ENCODE results near the gene RANBP3L. TPM values are rescaled to one million over a fixed set of nuclear protein-coding genes. Genes with fewer than 3 reads are reported as not detected.
A peak's percentile ranks its signal among the peaks of the same experiment; 100 is the strongest.

RANBP3L gene
- total and polyA plus RNA-seq, 2 of the 4 experiments (the other 2 are of a cell fraction) = not detected

GRCh38 chr5:36300927-36301540, 668 bp downstream of the RANBP3L start:
- no peak overlapping the region for H3K27ac ChIP-seq (ENCODE audit: insufficient read depth, low read length)
- H2AK9ac ChIP-seq (replicated peaks; ENCODE audit: low read depth, low read length, poor library complexity) = no peak overlapping the region
- POLR2A ChIA-PET (ENCODE audit: unreplicated experiment) = no interaction called here
- no peak overlapping the region for H4K8ac ChIP-seq (ENCODE audit: low read depth in 2 of 2, low read length in 2 of 2)
- no peak overlapping the region for H2BK5ac ChIP-seq (ENCODE audit: low read depth, low read length, poor library complexity, severe bottlenecking)
- ATAC-seq (ENCODE audit: low read depth) (no peak; the same call in 1 of the 2 replicates), DNase-seq (peak; percentile 1)
- no peak overlapping the region for H2AFZ ChIP-seq (replicated peaks; ENCODE audit: low read length, poor library complexity)
- H3K9ac ChIP-seq (ENCODE audit: low read depth, low read length) = no peak overlapping the region
- no peak overlapping the region for H2BK20ac ChIP-seq (ENCODE audit: low read depth, low read length)
- H4K5ac ChIP-seq (ENCODE audit: low read depth, low read length) = no peak overlapping the region
- peaks cover 8% of the 10 kb centered on the region for H3K4me1 ChIP-seq (ENCODE audit: control insufficient read depth, insufficient read depth, low read length)
- CTCF ChIA-PET = interaction anchor here (1.0 to 1.7 kb wide), 4 partner anchors 35 to 395 kb away, joined by 4 to 9 read pairs (median 6); no protein-coding TSS in a partner anchor
- H3K4ac ChIP-seq (ENCODE audit: low read depth, low read length) = no peak overlapping the region
- H3K4me3 ChIP-seq (ENCODE audit: insufficient read depth, low read depth, low read length) = no peak overlapping the region
- H3K4me2 ChIP-seq (ENCODE audit: low read depth, low read length) = no peak overlapping the region; the same call in 1 of the 2 replicates
- no peak overlapping the region for H2BK15ac ChIP-seq (ENCODE audit: low read depth, low read length)
- no peak overlapping the region for H2AK5ac ChIP-seq (ENCODE audit: low read depth, low read length)
- no peaks in the 10 kb centered on the region for H3K9me3 ChIP-seq (ENCODE audit: control insufficient read depth, insufficient read depth, low read length)
- no peaks in the 10 kb centered on the region for H4K20me1 ChIP-seq (ENCODE audit: insufficient read depth, low read length)
- no peak overlapping the region for H3K56ac ChIP-seq (ENCODE audit: extremely low read depth, insufficient read depth, low read length)
- no peaks in the 10 kb centered on the region for H3K9me1 ChIP-seq (ENCODE audit: insufficient read depth, low read length)
- intact Hi-C loops (cut with micrococcal nuclease) = loop anchor here (10.0 kb wide), 2 partner anchors 394 to 516 kb away; no protein-coding TSS in a partner anchor
- no peak overlapping the region for H3K18ac ChIP-seq (ENCODE audit: low read depth, low read length)
- H3K79me1 ChIP-seq (ENCODE audit: low read depth in 1 of 2, low read length in 2 of 2) = no peaks in the 10 kb centered on the region
- no peak overlapping the region for H3K14ac ChIP-seq (replicated peaks; ENCODE audit: low read depth, low read length)
- no peak overlapping the region for H4K91ac ChIP-seq (ENCODE audit: insufficient read depth, low read depth, low read length)
- no peak overlapping the region for H3K23ac ChIP-seq (ENCODE audit: low read depth, low read length)
- 20% methylated on average over 1 of the region's 4 CpGs; no CpG with 5 or more reads in 1 of the 2 experiments for WGBS, 2 experiments (ENCODE audit: extremely low coverage in 2 of 2, insufficient read length in 1 of 2)
- H3K27me3 ChIP-seq (ENCODE audit: control insufficient read depth, insufficient read depth, low read length) = peaks cover 3% of the 10 kb centered on the region
- in situ Hi-C loops (cut with MboI; ENCODE audit: low sequenced_read_pairs) = loop anchor here (10.0 kb wide), 2 partner anchors 76 to 126 kb away; no protein-coding TSS in a partner anchor
- H2BK120ac ChIP-seq (ENCODE audit: low read depth, low read length) = no peak overlapping the region
- no peaks in the 10 kb centered on the region for H3K36me3 ChIP-seq (ENCODE audit: control insufficient read depth, insufficient read depth, low read length)
- no TSS peak for BruUV-seq (replicated peaks)
- TF ChIP-seq NFE2L2 (IDR thresholded peaks at IDR 0.05; ENCODE audit: low read depth, low read length) (no peak), BHLHE40 (IDR thresholded peaks at IDR 0.05; ENCODE audit: low read depth, low read length) (no peak), SMC3 (IDR thresholded peaks at IDR 0.05; ENCODE audit: low read depth, low read length) (no peak)
- dilution Hi-C loops (cut with HindIII; ENCODE audit: low sequenced_read_pairs, unreplicated experiment) = no loop called here

All from IMR-90 (cell line).